K562 (cell line): ENCODE data around the gene CMTM8. TPM values are rescaled to one million over a fixed set of nuclear protein-coding genes. Genes with fewer than 3 reads are reported as not detected.

ENCODE experiments used
- ATAC-seq: fragments of 200-7000 bp; cut with Tn5 transposase; 3 replicates; pipeline ENCODE4 v1.9.1; 2020; ENCODE audit warnings: moderate library complexity
- BruUV-seq: library from RNA; stranded (reverse); fragments of 400-500 nt; replicated peaks from 2 replicates; lab custom pipeline; 2021; lab: Mats Ljungman, UMichigan
- CTCF ChIA-PET: fragments of 300-600 bp; formaldehyde crosslinking; extraction: SDS; loops from one replicate; lab custom pipeline; 2021; ENCODE audit warnings: low intra/inter-chr PET ratio; lab: Yijun Ruan, JAX
- POLR2A ChIA-PET: fragments of 300-600, 350-650 bp; sonication (Branson Sonifier 250); formaldehyde crosslinking; extraction: SDS; loops from one replicate; lab custom pipeline; 2021; ENCODE audit warnings: antibody characterized with exemption, inconsistent platforms; lab: Yijun Ruan, JAX
- DNase-seq, 4 experiments: peaks; one replicate each; pipeline versions ENCODE4 v3.0.0 to v3.0.0-alpha.2; 2011 to 2018; ENCODE audit warnings: low spot score in 3 of 4, mixed read lengths in 3 of 4; ENCODE audit errors: extremely low read depth in 1 of 4
- FAIRE-seq: peaks from 2 replicates; lab custom pipeline; 2011; peaks lifted over from hg19 to GRCh38; lab: Jason Lieb, UNC
- H2AFZ ChIP-seq: 2 replicates; pipeline ENCODE4 v1.6.0; 2011; ENCODE audit warnings: low read depth, low read length, control low read depth, inconsistent platforms
- H3K27ac ChIP-seq: fragments of 200-600 bp; 3 replicates; pipeline ENCODE4 v1.8.0; 2011; ENCODE audit warnings: low read depth, mild to moderate bottlenecking, control low read depth, inconsistent platforms, low read length, moderate library complexity, mixed read lengths; ENCODE audit errors: extremely low read depth
- H3K27me3 ChIP-seq, 2 experiments: fragments of 300-600 bp in 1 of 2; 2 replicates in 1 of 2; 3 replicates in 1 of 2; pipeline versions ENCODE4 v1.6.0 to v1.8.0; 2011; ENCODE audit warnings: inconsistent platforms in 2 of 2, low read length in 2 of 2, mild to moderate bottlenecking in 1 of 2, mixed read lengths in 1 of 2, moderate library complexity in 1 of 2; ENCODE audit not compliant: control insufficient read depth in 2 of 2, insufficient read depth in 2 of 2
- H3K36me3 ChIP-seq: fragments of 300-600 bp; 3 replicates; pipeline ENCODE4 v1.8.0; 2011; ENCODE audit warnings: mild to moderate bottlenecking, low read length, inconsistent platforms; ENCODE audit not compliant: control insufficient read depth, insufficient read depth
- H3K4me1 ChIP-seq, 2 experiments: fragments of 200-600 bp in 1 of 2; replicated peaks in 1 of 2; 2 replicates in 1 of 2; 3 replicates in 1 of 2; pipeline versions ENCODE4 v1.5.1 to v1.8.0; 2011; ENCODE audit warnings: inconsistent platforms in 2 of 2, low read length in 2 of 2, mild to moderate bottlenecking in 1 of 2, mixed read lengths in 1 of 2, moderate library complexity in 1 of 2; ENCODE audit not compliant: control insufficient read depth in 2 of 2, insufficient read depth in 2 of 2
- H3K4me2 ChIP-seq: 2 replicates; pipeline ENCODE4 v1.6.1; 2011; ENCODE audit warnings: low read length, control low read depth, inconsistent platforms, mixed read lengths; ENCODE audit not compliant: insufficient read depth
- H3K4me3 ChIP-seq: fragments of 200-600 bp; sonication (generic), shearing (Covaris generic); 2 replicates; pipeline ENCODE4 v1.5.1; 2016; ENCODE audit warnings: control low read depth, inconsistent platforms
- H3K79me2 ChIP-seq: fragments of 200-600 bp; 3 replicates; pipeline ENCODE4 v1.8.0; 2011; ENCODE audit warnings: low read length, inconsistent platforms; ENCODE audit not compliant: control insufficient read depth, insufficient read depth
- H3K9ac ChIP-seq, 2 experiments: 2 replicates each; pipeline versions ENCODE4 v1.6.0 to v1.6.1; 2011; ENCODE audit warnings: low read depth in 2 of 2, low read length in 2 of 2, control low read depth in 1 of 2, inconsistent platforms in 1 of 2, mild to moderate bottlenecking in 1 of 2, mixed read lengths in 1 of 2; ENCODE audit not compliant: insufficient read depth in 1 of 2
- H3K9me1 ChIP-seq: one replicate; pipeline ENCODE4 v1.6.0; 2011; ENCODE audit warnings: inconsistent platforms, mild to moderate bottlenecking, low read length, moderate library complexity; ENCODE audit not compliant: control insufficient read depth, insufficient read depth
- H3K9me3 ChIP-seq: replicated peaks from 2 replicates; pipeline ENCODE4 v1.5.1; 2011; ENCODE audit warnings: low read depth, low read length, inconsistent platforms; ENCODE audit not compliant: control insufficient read depth, insufficient read depth
- H4K20me1 ChIP-seq: replicated peaks from 2 replicates; pipeline ENCODE4 v1.6.1; 2011; ENCODE audit warnings: low read length, inconsistent platforms, mixed read lengths; ENCODE audit not compliant: control insufficient read depth, insufficient read depth
- BHLHE40 ChIP-seq: IDR thresholded peaks from 2 replicates; pipeline ENCODE4 v1.6.1; 2011; ENCODE audit warnings: low read length, improper control_type of control experiment
- DACH1 ChIP-seq: fragments of 450-650 bp; IDR thresholded peaks from 2 replicates; pipeline ENCODE4 v1.6.1; 2018; ENCODE audit not compliant: partially characterized antibody
- HIVEP1 ChIP-seq: fragments of 250-450 bp; sonication (Bioruptor Pico); IDR thresholded peaks from 2 replicates; pipeline ENCODE4 v1.4.0; 2020; ENCODE audit warnings: mild to moderate bottlenecking
- MNT ChIP-seq, 2 experiments: fragments of 450-650 bp; conservative IDR thresholded peaks; 2 replicates each; pipeline ENCODE4 v1.6.1; 2017; ENCODE audit warnings: mild to moderate bottlenecking in 2 of 2, moderate library complexity in 2 of 2
- ZC3H4 ChIP-seq: sonication (generic); formaldehyde crosslinking; IDR thresholded peaks from 2 replicates; pipeline ENCODE4 v1.9.0; 2021; ENCODE audit warnings: missing genetic modification reagents, borderline replicate concordance
- ZNF764 ChIP-seq: fragments of 250-450 bp; sonication (Bioruptor Pico); IDR thresholded peaks from 2 replicates; pipeline ENCODE4 v1.4.0; 2020; ENCODE audit warnings: low read depth, mild to moderate bottlenecking, moderate library complexity
- WGBS: fragments of 100-300 bp; shearing (Covaris generic); methylation state at CpG from one replicate; pipeline ENCODE4 v1.1.6; 2016; ENCODE audit warnings: low coverage, mixed read lengths; ENCODE audit not compliant: insufficient coverage; ENCODE audit errors: missing lambda C conversion rate; 5-methylcytosine and 5-hydroxymethylcytosine counted together
- in situ Hi-C: fragments of 300-500 bp; cut with MboI; formaldehyde crosslinking; loops from 4 replicates; pipeline ENCODE4 v1.15.0; 2018; ENCODE audit warnings: inconsistent platforms, mixed read lengths
- intact Hi-C: fragments of 100-400 bp; cut with micrococcal nuclease; formaldehyde crosslinking; loops from 2 replicates; pipeline ENCODE4 v1.14.2; 2022
- polyA plus RNA-seq, 8 experiments: library from polyadenylated mRNA; depleted of rRNA in 4 of 8; stranded (reverse) in 5 of 8; unstranded in 3 of 8; fragments of >200 nt; fragmentation: Nextera tagmentation in 2 of 8; fragmentation: Illumina TruSeq in 1 of 8; extraction: Ambion mirVana in 2 of 8; extraction: Trizol in 1 of 8; gene quantifications; 2 replicates each; pipeline versions ENCODE4 v1.2.1 to v1.2.3, GENCODE V29; 2011 to 2014; ENCODE audit warnings: inconsistent platforms in 1 of 8, missing spikeins in 1 of 8
- total RNA-seq, 7 experiments: library from RNA; depleted of rRNA in 6 of 7; stranded (reverse); fragments of >200 nt in 6 of 7; fragmentation: Illumina TruSeq in 2 of 7; extraction: Trizol in 2 of 7; gene quantifications; 2 replicates each; pipeline versions ENCODE4 v1.2.1 to v1.2.3, GENCODE V29; 2011 to 2021; ENCODE audit warnings: low replicate concordance in 1 of 7
- TF ChIP-seq, protein P1 (sequence below): sonication (generic); formaldehyde crosslinking; IDR thresholded peaks from 2 replicates; pipeline ENCODE4 v1.8.1; 2023; ENCODE audit warnings: mild to moderate bottlenecking, missing genetic modification reagents, moderate library complexity
- TF ChIP-seq, protein P2 (sequence below): fragments of 250-450 bp; sonication (Bioruptor Pico); IDR thresholded peaks from 2 replicates; pipeline ENCODE4 v1.5.0; 2022; ENCODE audit warnings: mild to moderate bottlenecking
- TF ChIP-seq, protein P3 (sequence below): sonication (generic); formaldehyde crosslinking; IDR thresholded peaks from 2 replicates; pipeline ENCODE4 v1.8.0; 2022; ENCODE audit warnings: mild to moderate bottlenecking, missing genetic modification reagents

The CMTM8 gene
- total and polyA plus RNA-seq, 9 of the 15 experiments (the other 6 are each of a cell fraction or from before 2014, with no cell fraction given), result not detected

DNA sequence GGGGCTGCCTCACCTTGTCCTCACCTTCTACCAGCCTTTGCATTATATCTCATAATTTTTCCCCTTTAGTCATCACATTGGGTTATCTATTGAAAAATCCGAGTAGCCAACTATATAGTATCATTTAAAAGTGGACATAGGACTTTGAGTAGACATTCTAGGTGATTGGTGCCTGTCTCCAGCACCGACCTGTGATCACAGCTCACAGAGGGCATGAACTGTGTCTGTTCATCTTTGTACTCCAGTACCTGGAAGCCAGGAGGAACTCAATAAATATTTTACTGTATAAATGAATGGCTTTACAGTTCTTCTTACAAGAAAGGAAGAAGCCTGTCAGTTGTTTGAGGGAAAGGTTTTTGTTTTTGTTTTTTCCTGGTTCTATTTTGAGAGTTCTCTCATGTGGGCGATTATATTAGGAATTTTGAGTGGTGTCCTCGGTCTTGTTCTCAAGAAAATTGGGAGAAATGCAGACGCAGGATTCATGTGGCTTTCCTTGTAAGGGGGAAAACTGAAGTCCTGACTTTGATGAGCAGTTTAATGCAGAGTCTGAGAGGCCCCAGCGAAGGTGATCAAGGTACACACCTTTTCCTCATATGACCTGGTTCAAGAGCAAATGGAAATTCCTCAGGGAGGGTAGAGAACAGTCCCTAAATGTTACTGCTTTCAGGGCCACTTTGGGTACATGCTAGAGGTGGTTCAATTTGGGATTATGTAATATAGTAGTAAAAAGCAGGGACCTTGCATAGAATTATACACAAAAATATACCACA, 46.1 kb downstream of the CMTM8 start:
- Histone ChIP-seq H3K4me1 (no peaks in the 10 kb centered on the region), H3K27ac (no peak overlapping the region), H3K9ac (no peak overlapping the region), H3K4me3 (no peak overlapping the region), H3K79me2 (no peaks in the 10 kb centered on the region), H2AFZ (no peak overlapping the region), H4K20me1 (no peaks in the 10 kb centered on the region), H3K36me3 (no peaks in the 10 kb centered on the region), H3K4me2 (no peak overlapping the region), H3K9me3 (no peaks in the 10 kb centered on the region), H3K27me3 (peaks cover 14 to 26% of the 10 kb centered on the region in 2 experiments), H3K9me1 (no peaks in the 10 kb centered on the region)
- BruUV-seq, result no TSS peak
- no peak for TF ChIP-seq ZNF764 (CRISPR knock-in tag)
- FAIRE-seq (no peak), DNase-seq (no peak), ATAC-seq (no peak)
- intact Hi-C loops (no loop called here), in situ Hi-C loops (no loop called here)
- POLR2A ChIA-PET, result no interaction called here
- under 1% methylated on average over 6 of the region's 6 CpGs for WGBS
- CTCF ChIA-PET, result no interaction called here

- Histone ChIP-seq H3K9me3 (no peaks in the 10 kb centered on the region), H3K36me3 (no peaks in the 10 kb centered on the region), H3K9me1 (no peaks in the 10 kb centered on the region), H3K4me1 (no peaks in the 10 kb centered on the region), H4K20me1 (no peaks in the 10 kb centered on the region), H3K4me2 (no peak overlapping the region), H3K4me3 (no peak overlapping the region), H3K27ac (no peak overlapping the region), H3K9ac (no peak overlapping the region), H3K27me3 (peaks cover 14 to 26% of the 10 kb centered on the region in 2 experiments), H2AFZ (no peak overlapping the region), H3K79me2 (no peaks in the 10 kb centered on the region)
- DNase-seq (no peak), FAIRE-seq (no peak), ATAC-seq (peak; percentile 28; the same call in 1 of the 3 replicates)
- in situ Hi-C loops, result no loop called here
- 1% methylated on average over 8 of the region's 8 CpGs for WGBS
- no TSS peak for BruUV-seq
- intact Hi-C loops, result no loop called here
- CTCF ChIA-PET, result no interaction called here
- POLR2A ChIA-PET, result no interaction called here
- TF ChIP-seq BHLHE40 (no peak), HIVEP1 (CRISPR knock-in tag) (no peak), MNT (conservative IDR thresholded peaks at IDR 0.05) (no peak), ZC3H4 (CRISPR knock-in tag) (no peak), DACH1 (no peak)
- TF ChIP-seq, protein P1, sequence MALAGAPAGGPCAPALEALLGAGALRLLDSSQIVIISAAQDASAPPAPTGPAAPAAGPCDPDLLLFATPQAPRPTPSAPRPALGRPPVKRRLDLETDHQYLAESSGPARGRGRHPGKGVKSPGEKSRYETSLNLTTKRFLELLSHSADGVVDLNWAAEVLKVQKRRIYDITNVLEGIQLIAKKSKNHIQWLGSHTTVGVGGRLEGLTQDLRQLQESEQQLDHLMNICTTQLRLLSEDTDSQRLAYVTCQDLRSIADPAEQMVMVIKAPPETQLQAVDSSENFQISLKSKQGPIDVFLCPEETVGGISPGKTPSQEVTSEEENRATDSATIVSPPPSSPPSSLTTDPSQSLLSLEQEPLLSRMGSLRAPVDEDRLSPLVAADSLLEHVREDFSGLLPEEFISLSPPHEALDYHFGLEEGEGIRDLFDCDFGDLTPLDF, result no peak
- TF ChIP-seq, protein P2, sequence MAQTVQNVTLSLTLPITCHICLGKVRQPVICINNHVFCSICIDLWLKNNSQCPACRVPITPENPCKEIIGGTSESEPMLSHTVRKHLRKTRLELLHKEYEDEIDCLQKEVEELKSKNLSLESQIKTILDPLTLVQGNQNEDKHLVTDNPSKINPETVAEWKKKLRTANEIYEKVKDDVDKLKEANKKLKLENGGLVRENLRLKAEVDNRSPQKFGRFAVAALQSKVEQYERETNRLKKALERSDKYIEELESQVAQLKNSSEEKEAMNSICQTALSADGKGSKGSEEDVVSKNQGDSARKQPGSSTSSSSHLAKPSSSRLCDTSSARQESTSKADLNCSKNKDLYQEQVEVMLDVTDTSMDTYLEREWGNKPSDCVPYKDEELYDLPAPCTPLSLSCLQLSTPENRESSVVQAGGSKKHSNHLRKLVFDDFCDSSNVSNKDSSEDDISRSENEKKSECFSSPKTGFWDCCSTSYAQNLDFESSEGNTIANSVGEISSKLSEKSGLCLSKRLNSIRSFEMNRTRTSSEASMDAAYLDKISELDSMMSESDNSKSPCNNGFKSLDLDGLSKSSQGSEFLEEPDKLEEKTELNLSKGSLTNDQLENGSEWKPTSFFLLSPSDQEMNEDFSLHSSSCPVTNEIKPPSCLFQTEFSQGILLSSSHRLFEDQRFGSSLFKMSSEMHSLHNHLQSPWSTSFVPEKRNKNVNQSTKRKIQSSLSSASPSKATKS (CRISPR knock-in tag), result no peak
- TF ChIP-seq, protein P3, sequence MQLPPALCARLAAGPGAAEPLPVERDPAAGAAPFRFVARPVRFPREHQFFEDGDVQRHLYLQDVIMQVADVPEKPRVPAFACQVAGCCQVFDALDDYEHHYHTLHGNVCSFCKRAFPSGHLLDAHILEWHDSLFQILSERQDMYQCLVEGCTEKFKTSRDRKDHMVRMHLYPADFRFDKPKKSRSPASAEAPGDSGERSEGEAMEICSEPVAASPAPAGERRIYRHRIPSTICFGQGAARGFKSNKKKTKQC, result no peak
Observed at GRCh38 chr3:32285891-32286290, 47.4 kb downstream of the CMTM8 start.
